Bronchial epithelial cell (primary cell): ENCODE measurements around the gene RBFA. TPM values are rescaled to one million over a fixed set of nuclear protein-coding genes. Genes with fewer than 3 reads are reported as not detected.

Experiments
- DNase-seq: peaks from one replicate; pipeline ENCODE4 v3.0.0-alpha.2; 2010; ENCODE audit warnings: low read depth
- FAIRE-seq: peaks from 2 replicates; lab custom pipeline; 2011; peaks lifted over from hg19 to GRCh38; lab: Jason Lieb, UNC
- H3K27me3 ChIP-seq: 2 replicates; pipeline ENCODE4 v1.5.1; 2011; ENCODE audit warnings: low read length; ENCODE audit not compliant: control insufficient read depth, insufficient read depth
- H3K36me3 ChIP-seq: 2 replicates; pipeline ENCODE4 v1.5.1; 2011; ENCODE audit warnings: low read length; ENCODE audit not compliant: control insufficient read depth, insufficient read depth
- H3K4me3 ChIP-seq: 2 replicates; pipeline ENCODE4 v1.5.1; 2011; ENCODE audit warnings: mild to moderate bottlenecking, low read depth, low read length, control low read depth
- total RNA-seq: library from RNA; depleted of rRNA; stranded (reverse); fragments of >200 nt; gene quantifications from 2 replicates; pipeline ENCODE4 v1.2.1, GENCODE V29; 2014
- TF ChIP-seq, protein P1 (sequence below): IDR thresholded peaks from 2 replicates; pipeline ENCODE4 v1.5.1; 2011; ENCODE audit warnings: mild to moderate bottlenecking, moderate library complexity, low read length, control low read depth, inconsistent platforms; ENCODE audit not compliant: insufficient read depth, severe bottlenecking

RBFA gene
- total RNA-seq, 1 donor from 2014 or later = 43.2 TPM

- Histone ChIP-seq H3K27me3 (no peaks in the 10 kb centered on the region), H3K36me3 (peaks cover 4% of the 10 kb centered on the region), H3K4me3 (no peak overlapping the region)
- TF ChIP-seq, protein P1, sequence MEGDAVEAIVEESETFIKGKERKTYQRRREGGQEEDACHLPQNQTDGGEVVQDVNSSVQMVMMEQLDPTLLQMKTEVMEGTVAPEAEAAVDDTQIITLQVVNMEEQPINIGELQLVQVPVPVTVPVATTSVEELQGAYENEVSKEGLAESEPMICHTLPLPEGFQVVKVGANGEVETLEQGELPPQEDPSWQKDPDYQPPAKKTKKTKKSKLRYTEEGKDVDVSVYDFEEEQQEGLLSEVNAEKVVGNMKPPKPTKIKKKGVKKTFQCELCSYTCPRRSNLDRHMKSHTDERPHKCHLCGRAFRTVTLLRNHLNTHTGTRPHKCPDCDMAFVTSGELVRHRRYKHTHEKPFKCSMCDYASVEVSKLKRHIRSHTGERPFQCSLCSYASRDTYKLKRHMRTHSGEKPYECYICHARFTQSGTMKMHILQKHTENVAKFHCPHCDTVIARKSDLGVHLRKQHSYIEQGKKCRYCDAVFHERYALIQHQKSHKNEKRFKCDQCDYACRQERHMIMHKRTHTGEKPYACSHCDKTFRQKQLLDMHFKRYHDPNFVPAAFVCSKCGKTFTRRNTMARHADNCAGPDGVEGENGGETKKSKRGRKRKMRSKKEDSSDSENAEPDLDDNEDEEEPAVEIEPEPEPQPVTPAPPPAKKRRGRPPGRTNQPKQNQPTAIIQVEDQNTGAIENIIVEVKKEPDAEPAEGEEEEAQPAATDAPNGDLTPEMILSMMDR = no peak
- DNase-seq = no peak
- no peak for FAIRE-seq
Observed at GRCh38 chr18:80050797-80051196, 16.6 kb downstream of the RBFA start.

DNA sequence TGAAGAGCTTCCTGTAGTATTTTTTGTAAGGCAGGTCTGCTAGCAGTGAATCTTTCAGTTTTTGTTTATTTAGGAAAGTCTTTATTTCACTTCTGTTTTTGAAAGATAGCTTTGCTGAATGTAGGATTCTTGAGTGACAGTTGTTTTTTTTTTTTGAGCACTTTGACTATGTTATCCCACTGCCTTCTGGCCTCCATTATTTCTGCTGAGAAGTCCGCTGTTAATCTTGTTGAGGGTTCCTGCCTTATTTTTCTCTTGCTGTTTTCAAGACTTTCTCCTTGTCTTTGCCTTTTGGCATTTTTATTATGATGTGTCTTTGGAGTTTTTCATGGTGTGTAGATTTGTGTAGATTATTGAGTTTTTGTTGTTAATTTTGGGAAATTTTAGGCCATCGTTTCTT lies 21.9 kb downstream of the RBFA start:
- DNase-seq (no peak), FAIRE-seq (no peak)
- Histone ChIP-seq H3K36me3 (no peaks in the 10 kb centered on the region), H3K4me3 (no peak overlapping the region), H3K27me3 (no peaks in the 10 kb centered on the region)
- TF ChIP-seq, protein P1 = no peak

DNA sequence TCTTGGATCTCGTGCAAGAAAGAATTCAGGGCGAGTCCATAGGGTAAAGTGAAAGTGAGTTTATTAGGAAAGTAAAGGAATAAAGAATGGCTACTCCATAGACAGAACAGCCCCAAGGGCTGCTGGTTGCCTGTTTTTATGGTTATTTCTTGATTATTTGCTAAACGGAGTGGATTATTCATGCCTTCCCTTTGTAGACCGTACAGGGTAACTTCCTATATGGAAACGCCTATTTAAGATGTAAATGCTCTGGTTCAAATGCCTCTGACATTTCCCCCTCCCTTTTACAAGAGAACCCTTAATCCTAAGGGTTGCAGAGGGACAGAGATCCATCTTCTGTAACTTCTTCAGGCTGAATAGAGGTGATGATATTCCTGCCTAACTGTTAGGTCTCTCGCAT lies 25.7 kb downstream of the RBFA start:
- no peak for FAIRE-seq
- no peak for DNase-seq
- Histone ChIP-seq H3K27me3 (no peaks in the 10 kb centered on the region), H3K36me3 (no peaks in the 10 kb centered on the region), H3K4me3 (no peak overlapping the region)
- TF ChIP-seq, protein P1 = no peak

- FAIRE-seq (no peak), DNase-seq (no peak)
- Histone ChIP-seq H3K4me3 (no peak overlapping the region), H3K27me3 (no peaks in the 10 kb centered on the region), H3K36me3 (no peaks in the 10 kb centered on the region)
- TF ChIP-seq, protein P1 = no peak
Observed at GRCh38 chr18:80065705-80066104, 31.5 kb downstream of the RBFA start.

- DNase-seq (no peak), FAIRE-seq (no peak)
- H3K36me3 ChIP-seq = no peaks in the 10 kb centered on the region
- TF ChIP-seq, protein P1 = no peak
- H3K4me3 ChIP-seq = no peak overlapping the region
- H3K27me3 ChIP-seq = no peaks in the 10 kb centered on the region
Observed at GRCh38 chr18:80067321-80067720, 33.1 kb downstream of the RBFA start.

- DNase-seq (no peak), FAIRE-seq (no peak)
- Histone ChIP-seq H3K4me3 (no peak overlapping the region), H3K27me3 (no peaks in the 10 kb centered on the region), H3K36me3 (no peaks in the 10 kb centered on the region)
- TF ChIP-seq, protein P1 = no peak
Observed at GRCh38 chr18:80067897-80068296, 33.7 kb downstream of the RBFA start.
